HCT116 (cell line): Measurements from ENCODE around the gene PRKCZ. TPM values are rescaled to one million over a fixed set of nuclear protein-coding genes. Genes with fewer than 3 reads are reported as not detected.

ENCODE experiments used
- ATAC-seq: fragments of 200-7000 bp; cut with Tn5 transposase; 2 replicates; pipeline ENCODE4 v1.9.1; 2020; ENCODE audit warnings: mild to moderate bottlenecking, moderate library complexity
- BruUV-seq: library from RNA; stranded (reverse); fragments of 400-500 nt; replicated peaks from 2 replicates; lab custom pipeline; 2021; lab: Mats Ljungman, UMichigan
- CTCF ChIA-PET: fragments of 300-600 bp; sonication (Branson Sonifier 250); formaldehyde crosslinking; loops from one replicate; lab custom pipeline; 2021; ENCODE audit warnings: antibody characterized with exemption; lab: Charles Lee
- POLR2A ChIA-PET: fragments of 300-600, 350-600 bp; sonication (Branson Sonifier 250); formaldehyde crosslinking; loops from one replicate; lab custom pipeline; 2021; ENCODE audit warnings: antibody characterized with exemption; lab: Charles Lee
- RAD21 ChIA-PET, 2 experiments: fragments of 300-600 bp; sonication (Branson Sonifier 250); formaldehyde crosslinking; loops; one replicate each; lab custom pipeline; 2023; ENCODE audit warnings: low total read pairs in 2 of 2; ENCODE audit not compliant: uncharacterized antibody in 2 of 2, unreplicated experiment in 2 of 2, low non-redundant PET in 1 of 2; lab: Charles Lee
- DNase-seq: peaks from one replicate; pipeline ENCODE4 v3.0.0-alpha.2; 2010; ENCODE audit warnings: low read depth, low spot score
- H2AFZ ChIP-seq: fragments of 200-600 bp; shearing (Covaris generic), sonication (generic); 2 replicates; pipeline ENCODE4 v1.6.1; 2017; ENCODE audit warnings: low read depth, mixed run types, mixed read lengths, antibody characterized with exemption, low read length; ENCODE audit not compliant: poor library complexity, severe bottlenecking
- H3K27ac ChIP-seq: 2 replicates; pipeline ENCODE4 v1.5.1; 2012; ENCODE audit warnings: low read depth, low read length
- H3K27me3 ChIP-seq: fragments of 200-600 bp; sonication (generic); 2 replicates; pipeline ENCODE4 v1.6.1; 2016; ENCODE audit warnings: mixed run types, low read length, mixed read lengths; ENCODE audit not compliant: insufficient read depth
- H3K36me3 ChIP-seq, 2 experiments: fragments of 200-500 bp in 1 of 2; fragments of 200-600 bp in 1 of 2; sonication (Bioruptor generic) in 1 of 2; sonication (generic) in 1 of 2; 2 replicates each; pipeline versions ENCODE4 v1.5.1 to v1.6.1; 2014 to 2016; ENCODE audit warnings: low read length in 2 of 2, inconsistent platforms in 1 of 2, mixed read lengths in 1 of 2, mixed run types in 1 of 2; ENCODE audit not compliant: insufficient read depth in 2 of 2, control insufficient read depth in 1 of 2
- H3K4me1 ChIP-seq, 2 experiments: fragments of 200-600 bp in 1 of 2; sonication (generic) in 1 of 2; 2 replicates each; pipeline versions ENCODE4 v1.5.1 to v1.6.1; 2012 to 2017; ENCODE audit warnings: low read length in 2 of 2, inconsistent platforms in 1 of 2, mild to moderate bottlenecking in 1 of 2, mixed read lengths in 1 of 2, mixed run types in 1 of 2, moderate library complexity in 1 of 2; ENCODE audit not compliant: insufficient read depth in 2 of 2, control insufficient read depth in 1 of 2
- H3K4me2 ChIP-seq: fragments of 200-600 bp; sonication (generic); 2 replicates; pipeline ENCODE4 v1.6.1; 2017; ENCODE audit warnings: mixed run types, low read length, mixed read lengths
- H3K4me3 ChIP-seq, 2 experiments: fragments of 200-600 bp in 1 of 2; sonication (generic) in 1 of 2; replicated peaks in 1 of 2; 2 replicates each; pipeline ENCODE4 v1.5.1; 2011 to 2016; ENCODE audit warnings: low read length in 2 of 2, control low read depth in 1 of 2, low read depth in 1 of 2, mild to moderate bottlenecking in 1 of 2, mixed read lengths in 1 of 2, mixed run types in 1 of 2
- H3K79me2 ChIP-seq: fragments of 200-600 bp; sonication (generic); 2 replicates; pipeline ENCODE4 v1.6.1; 2017; ENCODE audit warnings: mild to moderate bottlenecking, mixed run types, low read length, moderate library complexity, mixed read lengths; ENCODE audit not compliant: insufficient read depth
- H3K9ac ChIP-seq: fragments of 200-600 bp; sonication (generic); 2 replicates; pipeline ENCODE4 v1.6.1; 2016; ENCODE audit warnings: low read length, mixed read lengths
- H3K9me2 ChIP-seq: fragments of 200-600 bp; sonication (generic), shearing (Covaris generic); 2 replicates; pipeline ENCODE4 v1.6.1; 2017; ENCODE audit warnings: mixed run types, mild to moderate bottlenecking, moderate library complexity; ENCODE audit not compliant: insufficient read depth
- H3K9me3 ChIP-seq, 2 experiments: fragments of 200-500 bp in 1 of 2; fragments of 200-600 bp in 1 of 2; sonication (Bioruptor generic) in 1 of 2; sonication (generic) in 1 of 2; 2 replicates each; pipeline ENCODE4 v1.6.1; 2014 to 2017; ENCODE audit warnings: low read length in 2 of 2, mixed read lengths in 2 of 2, inconsistent platforms in 1 of 2, low read depth in 1 of 2, mild to moderate bottlenecking in 1 of 2, mixed run types in 1 of 2, moderate library complexity in 1 of 2; ENCODE audit not compliant: control insufficient read depth in 1 of 2, insufficient read depth in 1 of 2
- H4K20me1 ChIP-seq: fragments of 200-600 bp; sonication (generic), shearing (Covaris generic); 2 replicates; pipeline ENCODE4 v1.6.1; 2017; ENCODE audit warnings: mixed run types, mild to moderate bottlenecking, moderate library complexity; ENCODE audit not compliant: insufficient read depth
- FOSL1 ChIP-seq: IDR thresholded peaks from 2 replicates; pipeline ENCODE4 v1.6.1; 2012; ENCODE audit warnings: low read depth
- REST ChIP-seq: IDR thresholded peaks from 2 replicates; pipeline ENCODE4 v1.6.1; 2012; ENCODE audit warnings: low read depth
- YY1 ChIP-seq: IDR thresholded peaks from 2 replicates; pipeline ENCODE4 v1.6.1; 2011; ENCODE audit warnings: low read length, low read depth, moderate library complexity, mild to moderate bottlenecking; ENCODE audit not compliant: insufficient replicate concordance; ENCODE audit errors: extremely low read depth
- ZFX ChIP-seq: fragments of 450-650 bp; IDR thresholded peaks from 2 replicates; pipeline ENCODE4 v1.6.1; 2017
- intact Hi-C: fragments of 100-400 bp; cut with micrococcal nuclease; formaldehyde crosslinking; loops from 2 replicates; pipeline ENCODE4 v1.10.0; 2022
- total RNA-seq: library from RNA; stranded (reverse); gene quantifications from one replicate; pipeline ENCODE4 v1.2.1, GENCODE V29; 2021; ENCODE audit not compliant: unreplicated experiment
- TF ChIP-seq, protein P1 (sequence below): IDR thresholded peaks from 2 replicates; pipeline ENCODE4 v1.6.1; 2012
- TF ChIP-seq, protein P2 (sequence below), 3 experiments: fragments of 200-600 bp in 1 of 3; sonication (generic) in 1 of 3; IDR thresholded peaks in 2 of 3; conservative IDR thresholded peaks in 1 of 3; 2 replicates each; pipeline ENCODE4 v1.5.1; 2012 to 2017; ENCODE audit warnings: low read depth in 2 of 3, low read length in 2 of 3, antibody characterized with exemption in 1 of 3, borderline replicate concordance in 1 of 3, control low read depth in 1 of 3, mild to moderate bottlenecking in 1 of 3, mixed read lengths in 1 of 3, mixed run types in 1 of 3, moderate library complexity in 1 of 3; ENCODE audit not compliant: insufficient read depth in 1 of 3
- TF ChIP-seq, protein P3 (sequence below): IDR thresholded peaks from 2 replicates; pipeline ENCODE4 v1.6.1; 2011; ENCODE audit warnings: mild to moderate bottlenecking, low read length, moderate library complexity; ENCODE audit not compliant: insufficient replicate concordance; ENCODE audit errors: extremely low read depth

Gene PRKCZ
- total RNA-seq, 1 experiment from 2014 or later, result 46.8 TPM

DNA sequence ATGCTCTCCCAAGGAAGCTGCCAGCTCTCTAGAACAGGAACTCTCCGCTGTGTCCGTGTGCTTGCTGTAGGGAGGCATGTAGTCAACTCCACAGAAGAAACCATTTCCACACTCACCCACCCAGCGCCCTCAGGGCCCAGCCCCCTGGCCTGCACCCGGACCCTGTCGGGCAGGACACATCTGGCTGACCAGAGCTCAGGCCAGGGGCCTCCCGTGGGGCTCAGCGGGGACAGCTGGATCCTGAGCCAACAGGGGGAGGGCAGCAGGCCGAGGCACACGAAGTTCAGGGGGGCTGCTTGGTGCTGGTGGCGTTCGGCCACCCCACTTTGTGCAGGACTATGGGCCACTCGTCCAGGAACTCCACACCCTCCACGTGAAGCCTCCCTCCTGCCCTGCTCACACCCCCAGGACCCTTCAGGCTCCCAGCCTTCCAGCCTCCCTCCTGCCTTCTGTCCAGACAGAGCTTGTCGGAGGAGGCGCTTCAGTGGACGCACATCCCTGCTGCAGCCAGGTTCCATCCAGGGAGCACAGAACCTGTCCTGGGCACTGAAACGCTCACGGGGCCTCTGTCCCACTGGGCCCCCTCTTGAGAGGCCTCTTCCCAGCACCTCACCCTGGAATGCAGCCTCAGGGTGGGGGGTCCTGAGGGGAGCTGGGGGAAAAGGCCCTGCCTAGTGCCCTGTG, 159.3 kb downstream of the PRKCZ start (continued):
- TF ChIP-seq, protein P1, sequence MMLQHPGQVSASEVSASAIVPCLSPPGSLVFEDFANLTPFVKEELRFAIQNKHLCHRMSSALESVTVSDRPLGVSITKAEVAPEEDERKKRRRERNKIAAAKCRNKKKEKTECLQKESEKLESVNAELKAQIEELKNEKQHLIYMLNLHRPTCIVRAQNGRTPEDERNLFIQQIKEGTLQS, result no peak
- no peak for TF ChIP-seq FOSL1
- TF ChIP-seq, protein P2, sequence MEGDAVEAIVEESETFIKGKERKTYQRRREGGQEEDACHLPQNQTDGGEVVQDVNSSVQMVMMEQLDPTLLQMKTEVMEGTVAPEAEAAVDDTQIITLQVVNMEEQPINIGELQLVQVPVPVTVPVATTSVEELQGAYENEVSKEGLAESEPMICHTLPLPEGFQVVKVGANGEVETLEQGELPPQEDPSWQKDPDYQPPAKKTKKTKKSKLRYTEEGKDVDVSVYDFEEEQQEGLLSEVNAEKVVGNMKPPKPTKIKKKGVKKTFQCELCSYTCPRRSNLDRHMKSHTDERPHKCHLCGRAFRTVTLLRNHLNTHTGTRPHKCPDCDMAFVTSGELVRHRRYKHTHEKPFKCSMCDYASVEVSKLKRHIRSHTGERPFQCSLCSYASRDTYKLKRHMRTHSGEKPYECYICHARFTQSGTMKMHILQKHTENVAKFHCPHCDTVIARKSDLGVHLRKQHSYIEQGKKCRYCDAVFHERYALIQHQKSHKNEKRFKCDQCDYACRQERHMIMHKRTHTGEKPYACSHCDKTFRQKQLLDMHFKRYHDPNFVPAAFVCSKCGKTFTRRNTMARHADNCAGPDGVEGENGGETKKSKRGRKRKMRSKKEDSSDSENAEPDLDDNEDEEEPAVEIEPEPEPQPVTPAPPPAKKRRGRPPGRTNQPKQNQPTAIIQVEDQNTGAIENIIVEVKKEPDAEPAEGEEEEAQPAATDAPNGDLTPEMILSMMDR (IDR thresholded peaks at IDR 0.05 in 2 of 3, conservative IDR thresholded peaks at IDR 0.05 in 1 of 3; ENCODE audit: borderline replicate concordance in 1 of 3, insufficient read depth in 1 of 3, low read depth in 2 of 3, low read length in 2 of 3), result no peak
- TF ChIP-seq, protein P3, sequence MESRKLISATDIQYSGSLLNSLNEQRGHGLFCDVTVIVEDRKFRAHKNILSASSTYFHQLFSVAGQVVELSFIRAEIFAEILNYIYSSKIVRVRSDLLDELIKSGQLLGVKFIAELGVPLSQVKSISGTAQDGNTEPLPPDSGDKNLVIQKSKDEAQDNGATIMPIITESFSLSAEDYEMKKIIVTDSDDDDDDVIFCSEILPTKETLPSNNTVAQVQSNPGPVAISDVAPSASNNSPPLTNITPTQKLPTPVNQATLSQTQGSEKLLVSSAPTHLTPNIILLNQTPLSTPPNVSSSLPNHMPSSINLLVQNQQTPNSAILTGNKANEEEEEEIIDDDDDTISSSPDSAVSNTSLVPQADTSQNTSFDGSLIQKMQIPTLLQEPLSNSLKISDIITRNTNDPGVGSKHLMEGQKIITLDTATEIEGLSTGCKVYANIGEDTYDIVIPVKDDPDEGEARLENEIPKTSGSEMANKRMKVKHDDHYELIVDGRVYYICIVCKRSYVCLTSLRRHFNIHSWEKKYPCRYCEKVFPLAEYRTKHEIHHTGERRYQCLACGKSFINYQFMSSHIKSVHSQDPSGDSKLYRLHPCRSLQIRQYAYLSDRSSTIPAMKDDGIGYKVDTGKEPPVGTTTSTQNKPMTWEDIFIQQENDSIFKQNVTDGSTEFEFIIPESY, result no peak

GRCh38 chr1:2210084-2210653, 160.0 kb downstream of the PRKCZ start:
- Histone ChIP-seq H2AFZ (no peak overlapping the region), H3K9me3 (no peaks in the 10 kb centered on the region), H3K9ac (no peak overlapping the region), H3K27ac (no peak overlapping the region), H3K27me3 (no peaks in the 10 kb centered on the region), H3K4me1 (peaks cover 29 to 51% of the 10 kb centered on the region in 2 experiments), H4K20me1 (no peaks in the 10 kb centered on the region), H3K4me3 (no peak overlapping the region), H3K9me2 (no peaks in the 10 kb centered on the region), H3K36me3 (no peaks in the 10 kb centered on the region), H3K79me2 (no peaks in the 10 kb centered on the region), H3K4me2 (no peak overlapping the region)
- CTCF ChIA-PET, result no interaction called here
- RAD21 ChIA-PET, result no interaction called here
- TF ChIP-seq ZFX, result no peak
- TF ChIP-seq YY1, result no peak
- TF ChIP-seq REST, result no peak
- no TSS peak for BruUV-seq
- intact Hi-C loops, result no loop called here
- POLR2A ChIA-PET, result no interaction called here
- DNase-seq (no peak), ATAC-seq (no peak)
